Immature natural killer cell (primary cell): ENCODE data around the gene LYL1. TPM values are rescaled to one million over a fixed set of nuclear protein-coding genes. Genes with fewer than 3 reads are reported as not detected.

ENCODE experiments used
- DNase-seq, 3 donors: peaks; one replicate each; pipeline ENCODE4 v3.0.0; 2022; ENCODE audit warnings: mixed read lengths in 1 of 3
- H3K27ac Mint-ChIP-seq, 6 donors: one replicate each; pipeline ENCODE4 v1.8.0; 2020; ENCODE audit warnings: mixed read lengths in 6 of 6, mild to moderate bottlenecking in 5 of 6, inconsistent platforms in 4 of 6, moderate library complexity in 3 of 6
- H3K27me3 Mint-ChIP-seq, 3 donors: one replicate each; pipeline ENCODE4 v1.8.0; 2020 to 2021; ENCODE audit warnings: low read depth in 3 of 3, mild to moderate bottlenecking in 3 of 3, mixed read lengths in 3 of 3, moderate library complexity in 3 of 3, inconsistent platforms in 1 of 3
- H3K36me3 Mint-ChIP-seq, 3 donors: one replicate each; pipeline ENCODE4 v1.8.0; 2020; ENCODE audit warnings: mixed read lengths in 3 of 3, inconsistent platforms in 2 of 3, mild to moderate bottlenecking in 2 of 3
- H3K4me1 Mint-ChIP-seq, 2 donors: one replicate each; pipeline ENCODE4 v1.8.0; 2020; ENCODE audit warnings: inconsistent platforms in 2 of 2, mild to moderate bottlenecking in 2 of 2, mixed read lengths in 2 of 2, moderate library complexity in 1 of 2
- H3K4me3 Mint-ChIP-seq, 5 donors: one replicate each; pipeline ENCODE4 v1.8.0; 2020; ENCODE audit warnings: mild to moderate bottlenecking in 5 of 5, mixed read lengths in 5 of 5, inconsistent platforms in 3 of 5, moderate library complexity in 3 of 5
- H3K9me3 Mint-ChIP-seq, 6 donors: one replicate each; pipeline ENCODE4 v1.8.0; 2020; ENCODE audit warnings: mild to moderate bottlenecking in 6 of 6, mixed read lengths in 6 of 6, inconsistent platforms in 4 of 6, moderate library complexity in 3 of 6
- polyA plus RNA-seq, 3 donors: library from polyadenylated mRNA; unstranded; fragments of 300-500 nt; fragmentation: Illumina TruSeq; gene quantifications; one replicate each; pipeline ENCODE4 v1.2.3, GENCODE V29; 2021

The LYL1 gene
- polyA plus RNA-seq, 3 donors from 2014 or later = 1.1 to 2.2 (median 2.1) TPM

DNA sequence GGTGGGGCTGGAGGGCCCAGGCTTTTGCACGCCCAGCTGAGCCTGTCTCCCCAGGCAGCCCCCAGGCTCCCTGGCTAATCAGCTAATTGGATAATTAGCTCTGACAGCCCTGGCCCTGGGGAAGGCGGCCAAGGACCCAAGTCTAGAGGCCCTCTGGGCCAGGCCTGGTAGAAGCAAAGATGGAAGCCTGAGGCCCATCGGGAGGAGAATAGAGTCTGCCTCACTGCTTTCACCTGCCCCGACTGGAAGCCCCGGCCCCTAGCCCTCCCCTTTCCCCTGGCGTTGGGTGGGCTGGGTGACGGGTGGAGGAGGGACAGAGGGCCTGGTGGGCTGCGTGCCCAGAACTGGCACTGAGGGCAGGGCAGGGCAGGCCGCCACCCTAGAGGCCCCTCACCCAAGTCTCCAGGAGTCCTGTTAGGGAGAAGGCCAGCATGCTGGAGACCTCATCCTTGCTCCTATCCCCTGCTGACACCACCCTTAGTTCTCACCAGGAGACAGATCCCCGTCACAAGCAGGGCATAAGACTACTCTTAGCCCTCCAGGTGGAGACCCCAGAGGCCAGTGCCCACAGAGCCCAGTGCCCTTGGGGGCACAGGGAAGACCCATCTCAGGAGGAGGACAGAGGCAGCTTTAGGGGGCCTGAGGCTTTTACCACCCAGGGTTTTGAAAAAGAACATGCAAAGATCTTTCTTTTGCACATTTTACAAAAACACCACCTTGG lies 12.0 kb downstream of the LYL1 start:
- Mint-ChIP-seq H3K9me3 (no peaks in the 10 kb centered on the region), H3K4me3 (no peak overlapping the region), H3K36me3 (no peaks in the 10 kb centered on the region), H3K4me1 (no peaks in the 10 kb centered on the region), H3K27me3 (peaks cover 8 to 17% (median 10%) of the 10 kb centered on the region in 3 donors), H3K27ac (no peak overlapping the region)
- no peak for DNase-seq

DNA sequence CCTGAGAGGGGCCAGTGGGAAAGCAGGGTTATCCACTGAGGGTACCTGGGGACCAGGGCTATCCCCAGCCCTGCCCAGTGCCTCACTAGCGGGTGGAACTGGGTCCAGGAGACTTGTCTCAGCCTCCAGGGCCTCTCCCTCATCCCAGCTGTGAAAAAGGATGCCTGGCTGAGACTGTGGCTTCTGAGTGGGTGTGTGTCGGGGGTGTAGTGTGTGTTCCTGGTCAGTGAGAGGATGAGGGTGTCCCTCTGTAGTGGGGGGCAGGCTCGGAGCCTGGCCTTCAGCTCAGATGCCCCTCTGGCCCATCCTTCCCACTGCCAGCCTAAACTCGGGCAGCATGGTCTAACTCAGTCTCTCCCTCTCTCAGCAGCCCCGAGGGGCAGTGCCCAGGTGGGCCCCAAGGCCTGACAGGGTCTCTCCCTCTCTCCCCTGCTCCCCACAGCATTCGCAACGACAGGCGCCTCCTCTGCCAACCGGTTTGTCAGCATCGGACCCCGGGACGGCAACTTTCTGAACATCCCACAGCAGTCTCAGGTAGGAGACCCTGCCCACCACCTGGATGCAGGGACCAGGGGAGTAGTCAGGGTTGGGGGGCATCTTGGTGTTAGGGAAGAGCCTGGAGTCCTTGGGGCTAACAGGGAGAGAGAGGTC lies 12.7 kb downstream of the LYL1 start:
- no peak for DNase-seq
- Mint-ChIP-seq H3K36me3 (no peaks in the 10 kb centered on the region), H3K4me3 (no peak overlapping the region), H3K4me1 (no peaks in the 10 kb centered on the region), H3K27ac (no peak overlapping the region), H3K9me3 (no peaks in the 10 kb centered on the region), H3K27me3 (peaks cover 8 to 17% (median 10%) of the 10 kb centered on the region in 3 donors)

DNA sequence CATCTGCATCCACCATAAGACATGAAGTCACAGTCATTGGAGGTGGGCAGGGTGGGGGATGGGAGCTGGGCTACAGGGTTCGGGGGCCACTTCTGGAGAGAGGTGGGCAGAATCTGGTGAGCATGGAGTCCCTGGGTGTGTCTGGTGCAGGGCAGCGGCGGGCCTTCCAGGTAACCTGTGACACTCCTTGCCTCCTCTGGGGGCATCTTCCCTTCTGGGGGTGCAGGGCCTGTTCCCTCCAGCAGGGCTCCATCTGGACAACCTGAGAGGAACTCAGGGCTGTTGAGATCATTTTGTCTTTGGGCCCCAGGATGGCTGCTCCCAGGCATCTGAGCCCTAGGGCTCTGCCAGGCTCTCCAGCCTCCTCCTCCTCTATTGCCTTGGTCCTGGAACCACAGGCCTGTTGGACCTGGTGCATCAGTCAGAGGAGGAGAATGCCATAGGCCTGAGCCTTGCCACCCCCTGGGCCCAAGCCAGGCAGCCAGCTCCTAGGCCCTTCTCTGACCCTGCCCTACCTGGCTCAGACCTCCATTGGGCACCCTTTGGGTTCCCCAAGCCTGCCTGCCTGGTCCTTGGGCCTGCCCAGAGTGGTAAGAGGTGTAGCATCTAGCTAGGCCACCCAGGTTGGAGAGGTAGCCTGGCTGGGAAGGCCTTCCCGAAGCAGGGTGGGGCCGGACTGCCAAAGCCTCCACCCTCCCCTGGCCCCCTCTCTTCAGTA lies 13.4 kb downstream of the LYL1 start:
- no peaks in the 10 kb centered on the region for H3K9me3 Mint-ChIP-seq
- no peak for DNase-seq
- no peaks in the 10 kb centered on the region for H3K4me1 Mint-ChIP-seq
- H3K4me3 Mint-ChIP-seq = no peak overlapping the region
- no peak overlapping the region for H3K27ac Mint-ChIP-seq
- H3K27me3 Mint-ChIP-seq = peaks cover 5 to 12% (median 6%) of the 10 kb centered on the region in 3 donors
- H3K36me3 Mint-ChIP-seq = no peaks in the 10 kb centered on the region

DNA sequence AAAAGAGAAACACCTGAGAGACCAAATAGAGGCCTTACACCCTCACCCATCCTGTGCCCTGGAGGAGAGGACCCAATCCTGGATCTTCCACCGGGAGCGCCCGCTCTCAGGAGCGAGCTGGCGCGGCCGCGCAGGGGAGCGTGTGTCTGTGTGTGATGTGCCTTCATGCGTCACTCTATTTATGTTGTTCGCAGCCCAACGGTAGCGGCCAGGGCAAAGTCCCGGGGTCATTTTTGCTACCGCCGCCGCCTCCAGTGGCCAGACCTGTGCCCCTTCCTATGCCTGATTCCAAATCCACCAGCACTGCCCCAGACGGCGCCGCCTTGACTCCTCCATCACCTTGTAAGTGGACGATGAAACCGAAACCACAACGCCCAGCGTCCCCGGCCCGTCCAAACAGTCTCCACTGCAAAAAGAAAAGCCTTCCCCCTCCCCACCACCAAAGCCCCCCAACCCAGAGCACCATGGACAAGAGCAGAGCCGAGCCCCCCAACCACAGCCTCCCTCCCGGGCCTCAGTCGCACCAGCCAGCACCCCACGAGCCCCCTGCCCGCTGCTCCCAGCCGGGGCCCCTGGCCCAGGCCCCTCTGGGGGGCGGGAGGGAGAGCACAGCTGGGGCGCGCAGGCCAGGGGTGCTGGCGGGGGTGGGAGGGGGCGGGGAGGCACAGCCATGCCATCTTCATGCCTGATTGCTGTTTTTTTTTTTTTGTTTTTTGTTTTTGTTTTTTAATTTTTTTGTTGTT lies 14.7 kb downstream of the LYL1 start:
- no peaks in the 10 kb centered on the region for H3K36me3 Mint-ChIP-seq
- no peak overlapping the region for H3K4me3 Mint-ChIP-seq
- H3K27me3 Mint-ChIP-seq = peaks cover 2 to 9% (median 7%) of the 10 kb centered on the region in 3 donors
- H3K4me1 Mint-ChIP-seq = no peaks in the 10 kb centered on the region
- H3K9me3 Mint-ChIP-seq = no peaks in the 10 kb centered on the region
- H3K27ac Mint-ChIP-seq = no peak overlapping the region
- DNase-seq = no peak

DNA sequence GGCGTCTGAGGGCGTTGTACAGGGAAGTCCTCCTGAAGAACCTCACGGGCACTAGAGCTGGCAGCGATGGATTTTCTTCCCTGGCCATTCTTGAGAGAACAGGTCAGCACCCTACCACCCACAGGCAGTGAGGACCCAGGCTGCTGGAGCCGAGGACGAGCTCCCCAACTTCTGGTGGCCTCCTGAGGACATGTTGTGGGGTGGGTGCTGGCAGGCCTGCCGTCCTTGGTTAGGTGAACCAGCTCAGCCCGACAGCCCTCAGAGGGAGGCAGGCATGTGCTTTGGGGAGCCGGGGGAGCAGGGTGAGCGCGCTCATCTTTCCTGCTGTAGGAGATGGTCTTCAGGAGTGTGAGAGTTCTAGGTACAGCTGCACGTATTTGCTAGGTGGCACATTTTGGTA lies 15.4 kb downstream of the LYL1 start:
- Mint-ChIP-seq H3K4me3 (no peak overlapping the region), H3K27me3 (peaks cover 2 to 9% (median 8%) of the 10 kb centered on the region in 3 donors), H3K9me3 (no peaks in the 10 kb centered on the region), H3K36me3 (no peaks in the 10 kb centered on the region), H3K4me1 (no peaks in the 10 kb centered on the region), H3K27ac (no peak overlapping the region)
- no peak for DNase-seq

DNA sequence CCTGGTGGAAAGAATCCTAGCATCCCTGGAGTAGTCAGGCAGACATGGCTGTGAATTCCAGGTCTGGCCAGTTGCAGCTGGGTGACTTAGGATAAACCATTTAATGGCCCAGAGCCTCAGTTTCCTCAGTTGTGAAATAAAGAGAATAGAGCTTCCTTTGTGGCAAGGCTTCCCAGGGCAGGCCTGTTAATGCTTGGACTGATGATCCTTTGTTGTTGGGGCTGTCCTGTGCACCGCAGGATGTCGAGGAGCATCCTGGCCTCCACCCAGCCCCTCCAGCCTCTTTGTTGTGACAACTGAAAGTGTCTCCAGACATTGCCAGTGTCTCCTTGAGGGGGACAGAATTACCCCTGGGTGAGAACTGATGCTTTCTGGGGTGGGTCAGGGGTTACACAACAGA lies 16.3 kb downstream of the LYL1 start:
- Mint-ChIP-seq H3K36me3 (no peaks in the 10 kb centered on the region), H3K4me3 (no peak overlapping the region), H3K9me3 (no peaks in the 10 kb centered on the region), H3K27me3 (peaks cover 2 to 9% (median 6%) of the 10 kb centered on the region in 3 donors), H3K27ac (no peak overlapping the region), H3K4me1 (no peaks in the 10 kb centered on the region)
- no peak for DNase-seq

DNA sequence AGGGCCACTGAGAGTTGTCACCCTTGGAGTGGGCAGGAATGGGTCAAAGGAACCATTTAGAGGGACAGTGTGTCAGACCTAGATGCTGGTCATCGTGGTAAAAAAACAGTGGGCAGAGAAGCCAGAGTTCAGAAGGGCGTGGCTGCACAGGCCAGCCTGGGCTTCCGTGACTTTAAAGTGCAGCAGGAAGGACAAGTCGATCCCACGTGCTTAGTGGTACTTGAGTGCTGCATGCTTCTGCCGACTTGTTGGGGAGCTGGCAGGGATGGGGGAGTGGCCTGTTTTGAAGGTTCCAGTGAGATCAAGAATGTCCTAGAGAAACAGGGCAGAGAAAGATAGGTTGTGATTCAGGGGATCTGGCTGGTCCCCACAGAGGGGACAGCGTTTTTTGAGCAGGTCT lies 17.0 kb downstream of the LYL1 start:
- H3K4me3 Mint-ChIP-seq = no peak overlapping the region
- no peaks in the 10 kb centered on the region for H3K4me1 Mint-ChIP-seq
- no peak for DNase-seq
- no peaks in the 10 kb centered on the region for H3K9me3 Mint-ChIP-seq
- H3K27me3 Mint-ChIP-seq = peaks cover 2 to 9% (median 6%) of the 10 kb centered on the region in 3 donors
- H3K36me3 Mint-ChIP-seq = no peaks in the 10 kb centered on the region
- H3K27ac Mint-ChIP-seq = no peak overlapping the region

DNA sequence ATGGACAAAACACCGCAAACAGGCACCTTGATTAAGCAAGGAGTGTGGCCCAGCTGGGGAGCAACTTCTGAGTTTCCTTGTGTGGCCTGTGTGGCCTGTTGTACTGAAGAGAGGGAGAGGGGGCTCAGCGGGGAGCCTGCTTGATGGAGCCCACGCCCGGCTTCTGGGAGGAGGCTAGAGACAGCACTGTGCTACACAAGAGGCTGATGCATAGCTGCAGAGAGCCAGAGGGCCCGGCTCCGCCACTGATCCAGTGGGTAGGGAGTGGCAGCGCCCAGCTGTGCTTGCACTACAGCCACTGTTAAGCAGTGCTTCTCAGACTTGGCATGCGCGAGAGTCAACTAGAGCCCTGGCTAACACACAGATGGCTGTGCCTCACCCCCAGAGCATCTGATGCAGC lies 19.0 kb downstream of the LYL1 start:
- no peak overlapping the region for H3K27ac Mint-ChIP-seq
- H3K36me3 Mint-ChIP-seq = no peaks in the 10 kb centered on the region
- H3K4me1 Mint-ChIP-seq = no peaks in the 10 kb centered on the region
- peaks cover 2 to 11% (median 2%) of the 10 kb centered on the region in 3 donors for H3K27me3 Mint-ChIP-seq
- no peak for DNase-seq
- no peak overlapping the region for H3K4me3 Mint-ChIP-seq
- no peaks in the 10 kb centered on the region for H3K9me3 Mint-ChIP-seq

DNA sequence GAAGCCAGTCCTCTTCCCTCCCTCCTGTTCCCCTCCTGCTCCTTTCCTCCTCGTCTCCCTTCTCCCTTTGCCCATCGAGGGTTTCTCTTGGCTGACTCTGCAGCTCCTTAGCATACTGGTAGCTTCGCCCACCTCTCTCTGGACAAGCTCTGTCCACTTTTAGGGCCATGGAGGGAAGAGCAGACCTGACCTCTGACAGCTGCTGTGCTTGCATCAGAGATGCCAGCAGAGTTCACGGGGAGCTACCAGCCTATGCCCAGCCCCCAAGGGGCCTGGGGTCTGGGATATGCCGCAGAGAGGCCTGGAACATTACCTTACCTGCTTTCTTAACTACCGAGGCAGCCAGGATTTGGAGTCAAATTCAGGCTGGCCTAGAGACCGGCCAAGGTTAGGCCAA lies 19.7 kb downstream of the LYL1 start:
- H3K27ac Mint-ChIP-seq = no peak overlapping the region
- H3K27me3 Mint-ChIP-seq = peaks cover 0 to 11% (median 2%) of the 10 kb centered on the region in 3 donors
- no peaks in the 10 kb centered on the region for H3K4me1 Mint-ChIP-seq
- no peaks in the 10 kb centered on the region for H3K36me3 Mint-ChIP-seq
- H3K4me3 Mint-ChIP-seq = no peak overlapping the region
- no peaks in the 10 kb centered on the region for H3K9me3 Mint-ChIP-seq
- no peak for DNase-seq

DNA sequence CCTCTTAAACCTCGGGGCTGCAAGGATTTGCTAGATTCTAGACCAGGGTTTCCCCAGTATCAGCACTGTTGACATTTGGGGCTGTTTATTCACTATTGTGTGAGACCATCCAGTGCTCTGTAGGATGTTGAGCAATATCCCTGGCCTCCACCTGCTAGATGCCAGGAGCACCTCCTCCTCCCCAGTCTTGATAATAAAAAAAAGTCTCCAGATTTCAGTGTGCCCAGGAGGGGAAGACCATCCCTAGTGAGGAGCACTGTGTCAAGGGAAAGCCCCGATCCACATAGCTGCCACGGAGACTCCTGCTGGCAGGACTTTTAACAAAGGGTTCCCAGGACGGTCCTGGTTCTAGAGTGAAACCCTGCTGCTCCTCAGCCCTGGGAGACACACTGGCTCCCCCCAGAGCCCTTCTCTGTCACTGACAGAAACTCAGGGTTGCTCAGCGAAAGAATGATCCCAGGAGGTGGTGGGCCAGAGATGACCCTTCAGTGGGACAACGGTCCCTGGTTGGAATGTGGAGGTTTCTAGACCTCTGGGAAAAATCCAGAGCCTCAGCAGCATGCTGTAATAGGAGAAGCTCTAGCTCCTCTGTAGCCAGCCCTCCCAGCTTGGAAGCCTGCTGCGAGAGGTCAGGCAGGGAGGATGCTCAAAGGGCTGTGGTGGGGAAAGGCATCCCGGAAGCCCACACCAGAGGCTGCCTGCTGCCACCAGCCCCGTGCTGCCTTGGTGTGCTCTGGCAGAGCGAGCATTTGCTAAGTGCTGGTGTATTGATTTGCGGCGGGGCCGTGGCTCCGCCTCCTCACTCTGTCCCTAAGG lies 20.3 kb downstream of the LYL1 start:
- H3K27me3 Mint-ChIP-seq = peaks cover 0 to 11% (median 2%) of the 10 kb centered on the region in 3 donors
- no peak overlapping the region for H3K27ac Mint-ChIP-seq
- no peak for DNase-seq
- H3K36me3 Mint-ChIP-seq = no peaks in the 10 kb centered on the region
- no peaks in the 10 kb centered on the region for H3K4me1 Mint-ChIP-seq
- H3K9me3 Mint-ChIP-seq = no peaks in the 10 kb centered on the region
- H3K4me3 Mint-ChIP-seq = no peak overlapping the region

DNA sequence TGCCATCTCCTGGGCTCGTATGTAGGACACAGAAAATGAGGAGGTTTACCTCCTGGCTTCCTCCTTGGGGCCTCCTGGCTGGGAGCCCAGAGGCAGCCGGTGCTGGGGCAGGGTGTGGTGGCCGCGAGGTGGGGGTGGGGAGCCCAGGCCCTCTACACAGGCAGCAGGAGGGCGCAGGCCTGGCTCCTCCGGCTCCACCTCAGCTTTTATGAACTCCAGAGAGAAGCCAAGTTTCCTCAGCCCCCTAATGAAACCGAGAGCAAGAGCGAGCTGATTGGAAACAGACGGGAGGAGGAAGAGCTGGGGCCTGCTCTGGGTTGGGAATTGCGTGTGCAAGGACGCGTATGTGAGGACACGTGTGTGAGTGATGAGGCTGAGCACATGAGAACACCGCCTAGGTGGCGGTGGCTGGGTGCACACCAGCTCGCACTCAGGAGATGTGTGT lies 23.1 kb downstream of the LYL1 start:
- peaks cover 0 to 12% (median 1%) of the 10 kb centered on the region in 3 donors for H3K27me3 Mint-ChIP-seq
- no peak overlapping the region for H3K27ac Mint-ChIP-seq
- no peaks in the 10 kb centered on the region for H3K36me3 Mint-ChIP-seq
- no peaks in the 10 kb centered on the region for H3K4me1 Mint-ChIP-seq
- H3K4me3 Mint-ChIP-seq = no peak overlapping the region
- no peaks in the 10 kb centered on the region for H3K9me3 Mint-ChIP-seq
- no peak for DNase-seq

DNA sequence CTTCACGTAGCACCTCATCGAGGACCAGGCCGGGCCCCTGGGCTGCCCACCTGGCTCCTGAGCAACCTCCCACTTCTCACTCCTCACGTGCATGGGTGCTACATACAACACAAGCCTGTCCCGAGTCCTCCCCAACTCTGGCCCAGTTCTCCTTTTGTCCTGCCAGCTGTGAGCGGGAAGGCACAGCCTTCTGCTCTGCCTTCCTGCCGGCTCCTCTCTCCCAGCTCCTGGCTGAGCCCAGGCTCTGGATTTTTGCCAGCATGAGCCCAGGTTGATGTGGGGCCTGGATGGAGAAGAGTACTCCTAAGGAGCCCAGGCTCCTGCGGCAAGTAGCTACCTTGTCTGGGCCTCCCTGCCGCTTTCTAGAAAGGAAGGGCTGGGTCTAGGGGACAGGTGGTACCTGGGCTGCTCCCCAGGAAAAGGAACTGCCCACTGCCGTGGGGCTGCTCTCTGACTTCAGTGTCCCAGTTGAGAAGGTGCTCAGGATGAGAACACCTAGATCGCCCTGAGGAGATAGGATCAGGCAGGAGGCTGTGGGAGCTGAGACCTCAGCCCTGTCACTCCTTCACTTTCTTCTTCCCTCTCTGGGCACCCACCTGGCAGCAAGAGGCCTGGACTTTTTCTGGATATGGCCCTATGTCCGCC lies 23.6 kb downstream of the LYL1 start:
- Mint-ChIP-seq H3K27ac (no peak overlapping the region), H3K27me3 (peaks cover 1 to 12% (median 3%) of the 10 kb centered on the region in 3 donors), H3K36me3 (no peaks in the 10 kb centered on the region), H3K9me3 (no peaks in the 10 kb centered on the region), H3K4me1 (no peaks in the 10 kb centered on the region), H3K4me3 (no peak overlapping the region)
- no peak for DNase-seq

DNA sequence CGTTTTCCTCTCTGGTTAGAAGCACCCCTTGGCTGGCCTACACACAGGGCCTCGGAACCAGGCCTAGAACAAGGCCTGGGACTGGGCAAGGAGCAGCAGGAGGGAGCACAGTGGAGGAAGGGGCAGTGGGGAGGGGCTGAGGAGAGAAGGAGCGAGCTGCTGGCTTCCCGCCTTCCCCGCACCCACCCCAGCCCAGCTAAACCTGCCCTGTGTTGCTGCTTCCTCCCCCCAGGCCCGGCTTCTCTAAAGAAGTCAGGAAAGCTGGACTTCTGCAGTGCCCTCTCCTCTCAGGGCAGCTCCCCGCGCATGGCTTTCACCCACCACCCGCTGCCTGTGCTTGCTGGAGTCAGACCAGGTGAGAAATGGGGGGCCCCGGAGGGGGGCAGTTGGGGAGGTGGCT lies 24.3 kb downstream of the LYL1 start:
- Mint-ChIP-seq H3K4me3 (no peak overlapping the region), H3K9me3 (no peaks in the 10 kb centered on the region), H3K36me3 (no peaks in the 10 kb centered on the region), H3K4me1 (no peaks in the 10 kb centered on the region), H3K27me3 (peaks cover 1 to 10% (median 6%) of the 10 kb centered on the region in 3 donors), H3K27ac (no peak overlapping the region)
- DNase-seq = no peak
